ENCODE data around the gene NPAS3. TPM values are rescaled to one million over a fixed set of nuclear protein-coding genes. Genes with fewer than 3 reads are reported as not detected.

The NPAS3 gene
- total RNA-seq, 2 experiments from 2014 or later: not detected

DNA sequence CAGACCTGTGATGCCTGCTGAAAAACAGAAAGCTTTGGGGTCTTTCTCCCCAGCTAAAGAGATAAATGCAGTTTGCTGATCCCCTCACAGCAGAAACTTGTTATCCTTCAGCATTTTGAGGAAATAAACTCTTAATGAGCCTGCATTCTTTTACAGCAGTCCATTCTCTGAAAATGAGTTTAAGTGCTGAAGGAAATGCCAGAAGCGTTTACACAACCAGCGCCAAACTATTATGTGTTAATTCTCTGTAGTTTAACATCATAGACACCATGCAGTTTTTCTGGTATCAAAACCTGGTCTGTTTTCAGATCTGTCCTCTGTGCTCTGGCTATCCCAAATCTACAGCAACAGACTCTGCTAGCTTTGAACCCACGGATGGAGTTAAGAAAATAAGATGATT lies 291.3 kb downstream of the NPAS3 start:
- H3K4me1 ChIP-seq (ENCODE audit: insufficient read depth, low read length, poor library complexity, severe bottlenecking): no peaks in the 10 kb centered on the region
- DNase-seq (ENCODE audit: low spot score): no peak
- CTCF ChIA-PET (ENCODE audit: unreplicated experiment): no interaction called here
- H3K79me2 ChIP-seq (ENCODE audit: insufficient read depth, low read depth, low read length): no peaks in the 10 kb centered on the region
- intact Hi-C loops (cut with micrococcal nuclease; ENCODE audit: unreplicated experiment): no loop called here
- no peak overlapping the region for H2AFZ ChIP-seq (ENCODE audit: low read length)
- BruUV-seq (replicated peaks): no TSS peak
- no peaks in the 10 kb centered on the region for H3K9me2 ChIP-seq (ENCODE audit: insufficient read depth, low read length)
- no peak overlapping the region for H3K4me2 ChIP-seq (ENCODE audit: low read length)
- TF ChIP-seq, protein P1, sequence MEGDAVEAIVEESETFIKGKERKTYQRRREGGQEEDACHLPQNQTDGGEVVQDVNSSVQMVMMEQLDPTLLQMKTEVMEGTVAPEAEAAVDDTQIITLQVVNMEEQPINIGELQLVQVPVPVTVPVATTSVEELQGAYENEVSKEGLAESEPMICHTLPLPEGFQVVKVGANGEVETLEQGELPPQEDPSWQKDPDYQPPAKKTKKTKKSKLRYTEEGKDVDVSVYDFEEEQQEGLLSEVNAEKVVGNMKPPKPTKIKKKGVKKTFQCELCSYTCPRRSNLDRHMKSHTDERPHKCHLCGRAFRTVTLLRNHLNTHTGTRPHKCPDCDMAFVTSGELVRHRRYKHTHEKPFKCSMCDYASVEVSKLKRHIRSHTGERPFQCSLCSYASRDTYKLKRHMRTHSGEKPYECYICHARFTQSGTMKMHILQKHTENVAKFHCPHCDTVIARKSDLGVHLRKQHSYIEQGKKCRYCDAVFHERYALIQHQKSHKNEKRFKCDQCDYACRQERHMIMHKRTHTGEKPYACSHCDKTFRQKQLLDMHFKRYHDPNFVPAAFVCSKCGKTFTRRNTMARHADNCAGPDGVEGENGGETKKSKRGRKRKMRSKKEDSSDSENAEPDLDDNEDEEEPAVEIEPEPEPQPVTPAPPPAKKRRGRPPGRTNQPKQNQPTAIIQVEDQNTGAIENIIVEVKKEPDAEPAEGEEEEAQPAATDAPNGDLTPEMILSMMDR (conservative IDR thresholded peaks at IDR 0.05; ENCODE audit: low read length): no peak
- TF ChIP-seq EZH2phosphoT487 (IDR thresholded peaks at IDR 0.05; ENCODE audit: borderline replicate concordance, low read depth, low read length): no peak
- no peaks in the 10 kb centered on the region for H3K36me3 ChIP-seq (ENCODE audit: insufficient read depth, low read length)
- POLR2A ChIA-PET: no interaction called here
- H3K27ac ChIP-seq (ENCODE audit: low read depth, low read length, poor library complexity, severe bottlenecking): no peak overlapping the region
- H3K9me3 ChIP-seq (ENCODE audit: low read length): no peaks in the 10 kb centered on the region
- no peak overlapping the region for H3K4me3 ChIP-seq (ENCODE audit: low read depth, low read length, poor library complexity, severe bottlenecking)
- H4K20me1 ChIP-seq (ENCODE audit: insufficient read depth, low read length): no peaks in the 10 kb centered on the region

DNA sequence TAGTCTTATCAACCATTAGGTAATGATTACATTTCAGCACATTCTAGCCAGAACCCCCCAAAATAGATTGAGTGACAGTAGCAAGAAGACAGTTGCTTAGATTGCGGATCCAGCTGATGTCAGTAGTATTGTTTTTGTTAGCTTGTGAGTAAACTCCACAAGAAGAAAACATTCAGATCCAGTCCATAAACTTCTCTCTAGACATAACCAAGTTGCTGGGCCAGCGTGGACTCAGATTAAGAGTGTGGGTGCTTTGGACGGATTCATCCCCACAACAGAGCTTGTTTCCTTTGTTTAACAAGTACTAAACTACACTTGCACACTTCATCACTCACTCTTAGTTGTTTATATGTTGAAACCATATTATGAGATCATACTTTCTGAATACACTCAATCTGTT lies 293.4 kb downstream of the NPAS3 start:
- H2AFZ ChIP-seq (ENCODE audit: low read length): no peak overlapping the region
- no peaks in the 10 kb centered on the region for H3K4me1 ChIP-seq (ENCODE audit: insufficient read depth, low read length, poor library complexity, severe bottlenecking)
- intact Hi-C loops (cut with micrococcal nuclease; ENCODE audit: unreplicated experiment): no loop called here
- no peak for TF ChIP-seq EZH2phosphoT487 (IDR thresholded peaks at IDR 0.05; ENCODE audit: borderline replicate concordance, low read depth, low read length)
- TF ChIP-seq, protein P1 (conservative IDR thresholded peaks at IDR 0.05; ENCODE audit: low read length): no peak
- POLR2A ChIA-PET: interaction anchor here (0.7 kb wide), 1 partner anchor 109 kb away, joined by 3 read pairs; no protein-coding TSS in a partner anchor
- no TSS peak for BruUV-seq (replicated peaks)
- CTCF ChIA-PET (ENCODE audit: unreplicated experiment): no interaction called here
- no peaks in the 10 kb centered on the region for H3K9me2 ChIP-seq (ENCODE audit: insufficient read depth, low read length)
- DNase-seq (ENCODE audit: low spot score): no peak
- no peaks in the 10 kb centered on the region for H3K9me3 ChIP-seq (ENCODE audit: low read length)
- H3K4me3 ChIP-seq (ENCODE audit: low read depth, low read length, poor library complexity, severe bottlenecking): no peak overlapping the region
- H3K79me2 ChIP-seq (ENCODE audit: insufficient read depth, low read depth, low read length): no peaks in the 10 kb centered on the region
- no peak overlapping the region for H3K27ac ChIP-seq (ENCODE audit: low read depth, low read length, poor library complexity, severe bottlenecking)
- H3K36me3 ChIP-seq (ENCODE audit: insufficient read depth, low read length): no peaks in the 10 kb centered on the region
- no peak overlapping the region for H3K4me2 ChIP-seq (ENCODE audit: low read length)
- H4K20me1 ChIP-seq (ENCODE audit: insufficient read depth, low read length): no peaks in the 10 kb centered on the region

DNA sequence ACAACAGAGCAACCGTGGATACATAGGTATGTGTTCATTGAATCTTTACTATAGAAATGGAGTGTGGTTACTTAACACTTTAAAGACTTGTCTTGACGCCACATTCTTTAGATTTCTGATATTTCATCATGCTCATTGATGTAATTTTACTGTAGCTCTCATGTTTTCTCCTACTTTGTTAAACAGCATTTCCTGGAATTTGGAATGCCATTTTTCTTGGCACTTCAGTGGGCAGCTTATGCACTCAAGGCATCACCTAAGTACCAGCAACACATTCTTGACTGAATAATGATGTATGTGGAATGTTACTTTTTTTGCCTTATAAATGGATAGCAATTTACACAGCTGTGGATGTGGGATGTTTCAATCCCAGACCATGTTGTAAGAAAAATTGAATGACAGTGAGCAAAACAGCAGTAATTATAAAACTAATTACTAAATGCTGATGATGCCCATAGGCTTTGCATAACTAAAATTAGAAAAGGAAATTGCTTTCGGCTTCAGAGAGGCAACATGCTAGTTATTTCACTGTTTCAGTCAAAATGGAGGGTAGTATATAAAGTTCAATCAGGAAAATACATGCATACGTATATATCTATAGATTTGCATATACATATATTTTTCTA lies 298.5 kb downstream of the NPAS3 start:
- POLR2A ChIA-PET: interaction anchor here (0.7 kb wide), 1 partner anchor 111 kb away, joined by 3 read pairs; no protein-coding TSS in a partner anchor
- TF ChIP-seq, protein P1 (conservative IDR thresholded peaks at IDR 0.05; ENCODE audit: low read length): no peak
- TF ChIP-seq EZH2phosphoT487 (IDR thresholded peaks at IDR 0.05; ENCODE audit: borderline replicate concordance, low read depth, low read length): no peak
- H2AFZ ChIP-seq (ENCODE audit: low read length): no peak overlapping the region
- BruUV-seq (replicated peaks): no TSS peak
- no peak overlapping the region for H3K4me2 ChIP-seq (ENCODE audit: low read length)
- H3K27ac ChIP-seq (ENCODE audit: low read depth, low read length, poor library complexity, severe bottlenecking): no peak overlapping the region
- DNase-seq (ENCODE audit: low spot score): no peak
- H3K9me2 ChIP-seq (ENCODE audit: insufficient read depth, low read length): no peaks in the 10 kb centered on the region
- intact Hi-C loops (cut with micrococcal nuclease; ENCODE audit: unreplicated experiment): no loop called here
- CTCF ChIA-PET (ENCODE audit: unreplicated experiment): no interaction called here
- H3K36me3 ChIP-seq (ENCODE audit: insufficient read depth, low read length): no peaks in the 10 kb centered on the region
- no peaks in the 10 kb centered on the region for H3K4me1 ChIP-seq (ENCODE audit: insufficient read depth, low read length, poor library complexity, severe bottlenecking)
- no peak overlapping the region for H3K4me3 ChIP-seq (ENCODE audit: low read depth, low read length, poor library complexity, severe bottlenecking)
- H4K20me1 ChIP-seq (ENCODE audit: insufficient read depth, low read length): no peaks in the 10 kb centered on the region
- H3K9me3 ChIP-seq (ENCODE audit: low read length): no peaks in the 10 kb centered on the region
- no peaks in the 10 kb centered on the region for H3K79me2 ChIP-seq (ENCODE audit: insufficient read depth, low read depth, low read length)
